Activated naive CD8-positive, alpha-beta T cell (primary cell): ENCODE data around the gene QRFP.

ENCODE experiments used
- H3K27ac Mint-ChIP-seq: one replicate; pipeline ENCODE4 v1.8.0; 2021; ENCODE audit warnings: mixed read lengths
- H3K27me3 Mint-ChIP-seq: one replicate; pipeline ENCODE4 v1.8.0; 2021; ENCODE audit warnings: mixed read lengths
- H3K36me3 Mint-ChIP-seq: one replicate; pipeline ENCODE4 v1.8.0; 2021; ENCODE audit warnings: mixed read lengths
- H3K4me1 Mint-ChIP-seq: one replicate; pipeline ENCODE4 v1.8.0; 2021; ENCODE audit warnings: low read depth, mixed read lengths
- H3K4me3 Mint-ChIP-seq: one replicate; pipeline ENCODE4 v1.8.0; 2021; ENCODE audit warnings: mild to moderate bottlenecking, mixed read lengths
- H3K9me3 Mint-ChIP-seq: one replicate; pipeline ENCODE4 v1.8.0; 2021; ENCODE audit warnings: low read depth, mixed read lengths

The QRFP gene

GRCh38 chr9:130936285-130937117, 39.9 kb upstream of the QRFP start:
- H3K4me1 Mint-ChIP-seq, result peaks cover 8% of the 10 kb centered on the region
- H3K27me3 Mint-ChIP-seq, result peaks cover 31% of the 10 kb centered on the region

DNA sequence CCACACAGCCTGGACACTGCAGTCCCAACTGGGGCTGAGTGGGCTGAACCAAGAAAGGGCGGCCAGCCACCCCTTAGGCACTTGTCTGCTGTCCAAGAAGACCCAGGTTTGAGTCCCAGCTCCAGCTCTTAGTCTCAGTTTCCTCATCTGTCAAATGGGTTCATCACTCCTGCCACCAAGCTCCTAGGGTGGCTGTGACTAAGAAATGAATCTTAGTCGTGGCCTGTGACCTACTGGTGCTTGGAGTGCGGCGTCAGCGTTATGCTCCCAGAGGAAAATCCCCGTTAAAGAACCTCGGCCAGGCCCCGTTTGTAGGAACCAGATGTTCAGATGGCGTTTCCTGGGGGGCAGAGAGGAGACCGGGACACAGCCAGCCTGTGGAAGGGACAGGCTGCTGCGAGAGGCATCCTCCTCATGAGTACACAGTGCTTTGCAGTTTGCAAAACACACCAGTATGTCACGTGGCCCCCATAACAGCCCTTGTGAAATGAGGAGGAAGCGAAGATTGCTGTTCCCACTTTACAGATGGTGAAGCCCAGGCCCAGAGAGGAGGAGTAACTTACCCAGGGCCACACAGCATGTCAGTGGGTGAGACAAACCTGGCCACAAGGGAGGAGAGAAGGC, 39.1 kb upstream of the QRFP start:
- H3K27me3 Mint-ChIP-seq, result peaks cover 28% of the 10 kb centered on the region
- H3K27ac Mint-ChIP-seq, result no peak overlapping the region
- H3K4me1 Mint-ChIP-seq, result peaks cover 7% of the 10 kb centered on the region
- no peak overlapping the region for H3K4me3 Mint-ChIP-seq
- no peaks in the 10 kb centered on the region for H3K36me3 Mint-ChIP-seq
- no peaks in the 10 kb centered on the region for H3K9me3 Mint-ChIP-seq

More at GRCh38 chr9:130936285-130937117, 39.9 kb upstream of the QRFP start:
- Mint-ChIP-seq H3K9me3 (no peaks in the 10 kb centered on the region), H3K27ac (no peak overlapping the region), H3K36me3 (no peaks in the 10 kb centered on the region), H3K4me3 (peak overlapping the region; percentile 5)

DNA sequence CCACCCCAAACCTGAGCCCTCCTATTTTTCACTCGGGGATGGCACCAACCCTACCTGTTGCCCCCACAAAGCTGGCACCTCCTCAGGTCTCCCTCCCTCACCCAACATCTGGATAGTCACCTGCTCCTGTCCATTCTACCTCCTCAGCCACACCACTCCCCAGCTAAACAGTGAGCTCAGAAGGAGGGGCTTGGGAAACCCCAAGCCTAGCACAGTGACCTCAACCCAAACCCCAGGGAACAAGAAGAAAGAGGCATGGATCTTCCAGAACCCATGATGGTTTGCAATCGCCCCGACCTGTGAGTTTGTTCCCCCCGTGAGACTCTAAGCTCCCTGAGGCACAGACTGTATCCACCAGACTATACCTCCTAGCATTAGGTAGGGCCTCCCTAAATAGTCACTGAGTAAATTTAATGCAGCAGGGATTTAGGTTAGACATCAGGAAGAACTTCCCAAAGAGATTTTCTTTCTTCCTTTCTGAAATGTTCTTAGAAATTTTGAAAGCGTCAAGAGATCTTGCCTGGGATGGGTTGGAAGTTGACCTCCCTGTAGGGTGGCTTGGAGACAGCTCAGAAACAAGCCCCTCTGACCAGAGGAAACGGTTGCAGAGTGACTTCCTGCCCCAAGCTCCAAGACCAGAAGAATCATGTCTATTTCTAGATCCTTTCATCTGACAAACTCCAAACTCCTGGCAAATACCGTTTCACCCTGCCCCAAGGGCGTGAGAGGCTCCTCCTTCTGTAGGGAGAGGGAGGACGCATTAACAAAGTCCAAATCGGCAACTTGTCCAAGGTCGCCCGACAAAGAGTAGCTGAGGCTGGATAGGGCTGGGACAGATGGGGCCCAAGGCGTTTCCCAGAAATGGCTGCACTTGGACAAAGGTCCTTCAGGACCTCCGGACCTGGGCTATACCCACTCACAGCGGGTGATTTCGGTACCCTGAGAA, 38.4 kb upstream of the QRFP start:
- H3K27me3 Mint-ChIP-seq, result peaks cover 26% of the 10 kb centered on the region
- no peaks in the 10 kb centered on the region for H3K9me3 Mint-ChIP-seq
- no peaks in the 10 kb centered on the region for H3K36me3 Mint-ChIP-seq
- no peak overlapping the region for H3K4me3 Mint-ChIP-seq
- H3K27ac Mint-ChIP-seq, result no peak overlapping the region
- H3K4me1 Mint-ChIP-seq, result peaks cover 4% of the 10 kb centered on the region

GRCh38 chr9:130934246-130934645, 37.6 kb upstream of the QRFP start:
- Mint-ChIP-seq H3K4me3 (no peak overlapping the region), H3K4me1 (peaks cover 4% of the 10 kb centered on the region), H3K27ac (no peak overlapping the region), H3K27me3 (peaks cover 26% of the 10 kb centered on the region), H3K9me3 (no peaks in the 10 kb centered on the region), H3K36me3 (no peaks in the 10 kb centered on the region)

GRCh38 chr9:130933114-130934046, 36.8 kb upstream of the QRFP start:
- H3K4me1 Mint-ChIP-seq, result peaks cover 2% of the 10 kb centered on the region
- H3K9me3 Mint-ChIP-seq, result no peaks in the 10 kb centered on the region
- H3K4me3 Mint-ChIP-seq, result no peak overlapping the region
- no peak overlapping the region for H3K27ac Mint-ChIP-seq
- H3K27me3 Mint-ChIP-seq, result peaks cover 26% of the 10 kb centered on the region
- H3K36me3 Mint-ChIP-seq, result no peaks in the 10 kb centered on the region

DNA sequence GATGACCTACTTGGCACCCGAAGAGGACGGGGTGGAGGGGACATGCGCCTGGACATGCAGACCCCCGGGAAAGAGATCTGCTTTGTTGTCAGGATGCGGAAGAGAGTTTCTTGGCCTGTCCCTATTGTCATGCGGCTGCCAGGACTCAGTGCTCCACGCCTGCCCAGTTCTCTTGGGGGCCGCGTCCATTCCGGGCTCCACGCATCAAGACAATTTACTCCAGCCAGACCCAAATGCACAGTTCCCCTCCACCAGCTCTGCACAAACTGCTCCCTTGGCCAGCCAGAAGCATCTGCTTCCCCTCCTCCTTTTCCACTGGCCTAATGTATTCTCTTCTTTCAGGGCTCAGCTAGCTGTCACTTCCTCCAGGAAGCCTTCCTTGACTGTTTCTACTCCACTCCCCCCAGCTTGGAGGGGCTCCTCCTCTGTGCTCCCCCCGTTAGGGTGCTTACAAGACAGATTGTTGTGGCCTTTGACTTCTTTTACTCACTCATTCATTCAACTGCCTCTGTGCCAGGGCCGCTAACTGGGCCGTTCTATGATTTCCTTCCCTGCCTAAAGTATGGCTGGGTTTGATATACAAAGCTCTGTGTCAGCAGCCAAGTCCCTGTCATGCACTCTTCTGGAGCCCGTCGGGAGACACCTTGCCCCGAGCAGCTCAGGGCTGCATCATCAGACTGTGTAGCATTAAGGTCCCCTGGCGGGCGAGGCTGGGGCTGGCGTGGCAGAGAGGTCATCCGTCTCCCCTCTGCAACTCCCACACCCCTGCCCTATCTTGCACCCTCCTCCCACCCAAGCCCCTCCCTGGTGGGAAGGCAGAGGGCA, 35.9 kb upstream of the QRFP start:
- no peak overlapping the region for H3K4me3 Mint-ChIP-seq
- H3K9me3 Mint-ChIP-seq, result no peaks in the 10 kb centered on the region
- H3K27me3 Mint-ChIP-seq, result peaks cover 23% of the 10 kb centered on the region
- H3K27ac Mint-ChIP-seq, result no peak overlapping the region
- peaks cover 2% of the 10 kb centered on the region for H3K4me1 Mint-ChIP-seq
- no peaks in the 10 kb centered on the region for H3K36me3 Mint-ChIP-seq

DNA sequence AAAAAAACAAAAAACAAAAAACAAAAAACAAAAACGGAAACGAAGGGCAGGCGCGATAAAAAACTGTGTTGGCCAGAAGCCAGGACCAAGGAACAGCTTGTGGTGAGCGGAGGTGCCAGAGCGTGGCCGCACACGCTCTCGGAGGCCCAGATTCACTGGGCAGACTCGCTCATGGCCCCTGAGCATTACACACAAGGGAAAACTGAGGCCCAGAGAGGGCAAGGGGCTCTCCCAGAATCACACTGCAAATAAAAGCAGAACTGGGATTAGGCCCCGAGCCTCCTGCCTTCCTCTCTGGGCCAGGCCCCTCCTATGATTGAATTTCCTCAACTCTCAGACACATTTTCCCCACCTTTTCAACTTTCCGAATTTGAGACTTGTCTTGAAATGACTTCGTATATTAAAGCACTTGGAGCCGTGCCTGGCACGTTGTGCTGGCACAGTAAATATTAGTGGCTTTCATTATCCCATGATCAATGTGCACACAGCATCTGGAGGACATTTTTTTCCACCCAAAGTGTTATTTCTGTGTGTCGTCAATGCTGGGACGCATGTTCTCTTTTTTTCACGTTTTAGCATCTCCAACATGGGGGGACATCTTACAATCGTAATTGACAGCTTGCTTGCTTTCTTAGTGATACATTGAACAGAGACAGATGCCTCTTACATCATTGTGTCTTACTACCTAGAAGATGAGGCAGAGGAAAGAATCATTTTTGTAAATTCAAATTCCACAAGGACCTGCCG, 35.1 kb upstream of the QRFP start:
- no peak overlapping the region for H3K4me3 Mint-ChIP-seq
- H3K9me3 Mint-ChIP-seq, result no peaks in the 10 kb centered on the region
- H3K4me1 Mint-ChIP-seq, result no peaks in the 10 kb centered on the region
- no peaks in the 10 kb centered on the region for H3K36me3 Mint-ChIP-seq
- no peak overlapping the region for H3K27ac Mint-ChIP-seq
- H3K27me3 Mint-ChIP-seq, result peaks cover 16% of the 10 kb centered on the region

DNA sequence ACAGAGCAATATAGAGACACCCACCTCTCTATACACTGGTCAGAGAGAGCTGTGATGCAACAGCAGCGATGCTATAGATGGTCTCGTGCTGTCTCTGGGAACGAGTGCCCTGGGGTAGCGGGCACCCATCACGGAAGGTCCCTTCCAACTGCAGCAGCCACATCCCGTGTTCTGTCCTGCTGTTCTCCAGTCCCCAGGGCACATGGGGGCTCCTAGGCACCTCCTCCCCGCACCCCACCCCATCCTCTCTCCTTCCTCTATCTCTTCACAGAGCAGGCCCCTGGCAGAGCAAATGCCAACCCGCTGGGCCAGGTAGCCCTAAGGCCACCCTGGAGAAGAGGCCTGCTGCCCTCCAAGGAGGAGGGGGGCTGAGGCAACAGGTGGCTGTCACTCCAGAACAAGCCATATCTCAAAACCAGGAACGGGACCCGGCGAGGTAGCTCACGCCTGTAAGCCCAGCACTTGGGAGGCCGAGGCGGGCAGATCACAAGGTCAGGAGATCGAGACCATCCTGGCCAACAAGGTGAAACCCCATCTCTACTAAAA, 34.3 kb upstream of the QRFP start:
- Mint-ChIP-seq H3K9me3 (no peaks in the 10 kb centered on the region), H3K27ac (no peak overlapping the region), H3K27me3 (peaks cover 14% of the 10 kb centered on the region), H3K4me3 (no peak overlapping the region), H3K36me3 (no peaks in the 10 kb centered on the region), H3K4me1 (no peaks in the 10 kb centered on the region)

DNA sequence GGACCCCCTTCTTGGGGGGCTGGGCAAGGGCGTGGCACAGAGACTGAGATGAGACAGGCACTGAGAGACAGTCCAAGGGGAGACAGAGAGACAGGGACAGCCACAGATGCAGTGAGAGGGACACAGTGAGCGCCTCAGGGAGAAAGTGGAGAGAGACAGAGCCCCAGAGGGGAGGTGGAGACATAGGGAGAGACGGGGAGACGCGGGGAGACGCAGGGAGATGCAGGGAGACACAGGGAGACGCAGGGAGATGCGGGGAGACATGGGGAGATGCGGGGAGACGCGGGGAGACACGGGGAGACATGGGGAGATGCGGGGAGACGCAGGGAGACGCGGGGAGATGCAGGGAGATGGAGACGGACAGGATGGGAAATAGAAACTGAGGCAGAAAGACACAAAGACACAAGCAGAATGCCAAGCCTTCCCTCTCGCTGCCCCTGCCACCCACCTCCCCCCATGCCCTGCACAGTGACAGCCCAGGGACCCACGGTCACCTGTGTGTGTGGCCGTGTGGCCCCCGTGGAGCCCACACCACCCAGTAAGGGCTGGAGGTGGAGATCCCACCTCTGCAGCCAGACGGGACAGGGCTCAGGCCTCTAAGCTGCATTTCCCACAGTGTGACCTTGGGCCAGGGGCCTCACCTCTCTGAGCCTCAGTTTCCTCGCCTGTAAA, 33.7 kb upstream of the QRFP start:
- Mint-ChIP-seq H3K9me3 (no peaks in the 10 kb centered on the region), H3K27ac (no peak overlapping the region), H3K4me1 (no peaks in the 10 kb centered on the region), H3K27me3 (peaks cover 13% of the 10 kb centered on the region), H3K4me3 (no peak overlapping the region), H3K36me3 (no peaks in the 10 kb centered on the region)

DNA sequence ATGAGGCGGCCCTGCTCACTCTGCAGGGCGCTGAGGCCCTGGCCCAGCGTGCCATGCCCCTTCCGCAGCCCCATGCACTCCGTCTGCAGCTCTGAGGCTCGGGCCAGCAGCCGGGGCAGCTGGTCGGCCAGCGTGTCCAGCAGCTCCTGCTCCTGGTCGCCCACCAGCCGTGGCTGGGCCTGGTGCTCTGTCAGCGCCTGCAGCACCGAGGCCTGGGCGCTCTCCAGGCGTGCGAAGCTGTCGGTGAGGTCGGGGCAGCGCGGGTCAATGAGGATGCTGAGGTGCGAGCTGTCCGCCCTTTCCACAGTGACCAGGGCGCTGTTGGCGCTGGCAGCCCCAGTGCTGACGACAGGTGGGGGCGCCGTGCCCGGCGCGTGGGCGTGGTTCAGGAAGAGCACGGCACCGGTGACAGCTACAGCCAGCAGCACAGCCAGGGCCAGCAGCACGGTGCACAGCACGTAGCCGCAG, 33.0 kb upstream of the QRFP start:
- Mint-ChIP-seq H3K9me3 (no peaks in the 10 kb centered on the region), H3K36me3 (no peaks in the 10 kb centered on the region), H3K4me3 (no peak overlapping the region), H3K4me1 (no peaks in the 10 kb centered on the region), H3K27me3 (peaks cover 6% of the 10 kb centered on the region), H3K27ac (no peak overlapping the region)

DNA sequence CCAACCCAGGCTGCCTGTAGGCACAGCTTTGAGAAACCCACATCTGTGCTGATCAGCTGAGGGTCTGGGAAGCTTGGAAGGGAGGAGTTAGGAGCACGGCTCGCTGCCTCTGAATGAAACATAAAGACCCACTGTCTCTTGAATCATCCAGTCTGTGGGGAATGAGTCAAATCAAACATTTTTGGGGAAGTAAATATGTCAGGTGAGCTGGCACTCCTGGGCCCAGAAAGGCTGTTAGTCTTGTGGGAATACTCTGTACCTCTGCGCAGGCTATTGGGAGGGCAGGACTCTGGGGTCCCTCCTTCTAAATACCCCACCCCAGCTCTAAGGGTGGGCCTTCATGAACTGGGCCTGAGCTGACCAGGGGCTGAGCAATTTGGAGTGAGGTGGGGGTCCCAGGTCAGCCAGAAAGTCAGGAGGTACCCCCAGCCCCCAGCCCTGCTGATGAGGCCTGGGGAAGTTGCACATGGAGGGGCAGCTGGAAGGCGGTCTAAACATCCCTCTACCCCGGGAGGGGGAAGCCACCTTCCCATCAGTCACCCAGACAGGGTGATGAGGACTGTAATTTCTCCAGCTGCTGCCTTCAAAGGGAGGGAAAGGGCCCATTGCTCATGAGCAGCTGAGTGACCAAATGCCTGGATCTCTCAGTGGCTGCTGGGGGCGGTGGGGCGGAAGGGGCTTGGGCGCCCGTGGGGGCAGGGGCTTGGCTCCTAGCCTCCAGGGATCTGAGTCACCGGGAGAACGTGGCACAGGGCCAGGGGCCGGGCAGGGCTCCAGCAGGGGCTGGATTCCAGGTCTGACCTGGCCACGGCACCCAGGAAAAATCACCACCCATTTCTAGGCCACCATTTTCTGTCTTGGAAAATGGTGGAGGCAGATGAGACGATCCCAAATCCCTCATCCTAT, 31.6 kb upstream of the QRFP start:
- H3K4me3 Mint-ChIP-seq, result no peak overlapping the region
- no peaks in the 10 kb centered on the region for H3K9me3 Mint-ChIP-seq
- H3K36me3 Mint-ChIP-seq, result no peaks in the 10 kb centered on the region
- no peak overlapping the region for H3K27ac Mint-ChIP-seq
- no peaks in the 10 kb centered on the region for H3K4me1 Mint-ChIP-seq
- peaks cover 5% of the 10 kb centered on the region for H3K27me3 Mint-ChIP-seq
